Measurements from ENCODE around the gene AHCTF1.

AHCTF1 gene

DNA sequence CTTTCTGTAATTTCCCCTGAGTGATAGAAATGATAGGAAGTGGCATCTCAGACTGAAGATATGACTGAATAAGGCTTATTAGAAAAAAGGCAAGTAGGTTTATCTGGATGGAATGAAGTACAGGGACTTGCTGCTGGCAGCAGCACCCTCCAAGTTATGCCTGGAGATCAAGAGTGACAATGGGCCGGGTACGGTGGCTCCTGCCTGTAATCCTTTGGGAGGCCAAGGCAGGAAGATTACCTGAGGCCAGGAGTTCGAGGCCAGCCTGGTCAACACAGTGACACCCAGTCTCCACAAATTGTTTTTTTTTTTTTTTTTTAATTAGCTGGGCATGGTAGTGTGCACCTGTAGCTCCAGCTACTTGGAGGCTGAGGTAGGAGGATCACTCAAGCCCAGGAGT is 119.8 kb downstream of the AHCTF1 start:
- no peak for TF ChIP-seq EZH2phosphoT487 (IDR thresholded peaks at IDR 0.05; ENCODE audit: low read depth)
- TF ChIP-seq, protein P1, sequence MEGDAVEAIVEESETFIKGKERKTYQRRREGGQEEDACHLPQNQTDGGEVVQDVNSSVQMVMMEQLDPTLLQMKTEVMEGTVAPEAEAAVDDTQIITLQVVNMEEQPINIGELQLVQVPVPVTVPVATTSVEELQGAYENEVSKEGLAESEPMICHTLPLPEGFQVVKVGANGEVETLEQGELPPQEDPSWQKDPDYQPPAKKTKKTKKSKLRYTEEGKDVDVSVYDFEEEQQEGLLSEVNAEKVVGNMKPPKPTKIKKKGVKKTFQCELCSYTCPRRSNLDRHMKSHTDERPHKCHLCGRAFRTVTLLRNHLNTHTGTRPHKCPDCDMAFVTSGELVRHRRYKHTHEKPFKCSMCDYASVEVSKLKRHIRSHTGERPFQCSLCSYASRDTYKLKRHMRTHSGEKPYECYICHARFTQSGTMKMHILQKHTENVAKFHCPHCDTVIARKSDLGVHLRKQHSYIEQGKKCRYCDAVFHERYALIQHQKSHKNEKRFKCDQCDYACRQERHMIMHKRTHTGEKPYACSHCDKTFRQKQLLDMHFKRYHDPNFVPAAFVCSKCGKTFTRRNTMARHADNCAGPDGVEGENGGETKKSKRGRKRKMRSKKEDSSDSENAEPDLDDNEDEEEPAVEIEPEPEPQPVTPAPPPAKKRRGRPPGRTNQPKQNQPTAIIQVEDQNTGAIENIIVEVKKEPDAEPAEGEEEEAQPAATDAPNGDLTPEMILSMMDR (IDR thresholded peaks at IDR 0.05; ENCODE audit: low read depth, low read length): no peak
- Histone ChIP-seq H3K4me3 (ENCODE audit: low read length) (no peak overlapping the region), H3K79me2 (ENCODE audit: low read length) (no peaks in the 10 kb centered on the region), H4K20me1 (ENCODE audit: insufficient read depth, low read length) (no peaks in the 10 kb centered on the region), H3K9me3 (ENCODE audit: insufficient read depth, low read length) (no peaks in the 10 kb centered on the region), H3K27ac (ENCODE audit: low read length) (no peak overlapping the region), H3K4me1 (ENCODE audit: low read length) (no peaks in the 10 kb centered on the region), H3K9ac (ENCODE audit: low read length) (no peak overlapping the region), H3K4me2 (ENCODE audit: low read length) (no peak overlapping the region), H3K36me3 (replicated peaks; ENCODE audit: low read depth, low read length) (no peaks in the 10 kb centered on the region), H2AFZ (ENCODE audit: low read depth, low read length) (no peak overlapping the region), H3K27me3 (ENCODE audit: low read depth, low read length) (peaks cover 12% of the 10 kb centered on the region)

DNA sequence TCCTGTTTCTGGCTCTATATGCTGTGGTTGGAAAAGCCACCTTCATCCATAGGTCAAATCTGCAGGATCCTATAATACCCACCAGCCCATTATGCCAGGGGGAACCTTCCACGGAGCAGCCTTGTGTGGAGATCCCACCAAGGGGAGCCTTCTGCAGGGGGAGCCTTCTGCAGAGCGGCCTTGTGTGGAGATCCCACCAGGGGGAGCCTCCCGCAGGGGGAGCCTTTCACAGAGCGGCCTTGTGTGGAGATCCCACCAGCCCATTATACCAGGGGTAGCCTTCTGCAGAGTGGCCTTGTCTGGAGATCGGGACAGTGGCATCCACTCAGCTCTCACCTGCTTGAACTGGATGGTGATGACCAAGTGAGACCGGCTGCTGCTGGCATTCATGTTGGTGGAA is 122.3 kb downstream of the AHCTF1 start:
- H3K9me3 ChIP-seq (ENCODE audit: insufficient read depth, low read length): no peaks in the 10 kb centered on the region
- H3K27me3 ChIP-seq (ENCODE audit: low read depth, low read length): peaks cover 12% of the 10 kb centered on the region; the same call in 1 of the 2 replicates
- TF ChIP-seq, protein P1 (IDR thresholded peaks at IDR 0.05; ENCODE audit: low read depth, low read length): peak; percentile 30
- no peak for TF ChIP-seq EZH2phosphoT487 (IDR thresholded peaks at IDR 0.05; ENCODE audit: low read depth)
- H2AFZ ChIP-seq (ENCODE audit: low read depth, low read length): no peak overlapping the region
- H3K4me1 ChIP-seq (ENCODE audit: low read length): no peaks in the 10 kb centered on the region
- no peak overlapping the region for H3K4me2 ChIP-seq (ENCODE audit: low read length)
- H3K27ac ChIP-seq (ENCODE audit: low read length): no peak overlapping the region
- H3K36me3 ChIP-seq (replicated peaks; ENCODE audit: low read depth, low read length): no peaks in the 10 kb centered on the region
- H4K20me1 ChIP-seq (ENCODE audit: insufficient read depth, low read length): no peaks in the 10 kb centered on the region
- H3K9ac ChIP-seq (ENCODE audit: low read length): no peak overlapping the region
- H3K79me2 ChIP-seq (ENCODE audit: low read length): no peaks in the 10 kb centered on the region
- H3K4me3 ChIP-seq (ENCODE audit: low read length): no peak overlapping the region

DNA sequence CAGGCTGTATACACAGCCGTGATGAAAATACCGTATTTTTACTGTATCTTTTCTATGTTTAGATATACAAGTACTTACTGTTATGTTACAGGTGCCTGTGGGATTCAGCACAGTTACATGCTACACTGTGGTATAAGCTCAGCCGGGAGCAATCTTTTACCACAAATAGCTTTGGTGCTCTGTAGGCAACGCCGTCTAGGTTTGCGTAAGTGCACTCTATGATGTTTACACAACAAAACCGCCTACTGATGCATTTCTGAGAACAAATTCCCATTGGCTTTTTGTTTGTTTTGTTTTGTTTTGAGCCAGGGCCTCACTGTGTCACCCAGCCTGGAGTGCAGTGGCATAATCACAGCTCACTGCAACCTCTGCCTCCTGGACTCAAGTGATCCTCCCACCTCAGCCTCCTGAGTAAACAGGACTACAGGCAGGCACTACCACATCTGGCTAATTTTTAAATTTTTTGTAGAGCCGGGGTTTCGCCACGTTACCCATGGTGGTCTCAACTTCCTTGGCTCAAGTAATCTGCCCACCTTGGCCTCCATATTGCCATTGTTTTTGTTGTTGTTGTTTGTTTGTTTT is 126.5 kb downstream of the AHCTF1 start:
- TF ChIP-seq EZH2phosphoT487 (IDR thresholded peaks at IDR 0.05; ENCODE audit: low read depth): no peak
- TF ChIP-seq, protein P1 (IDR thresholded peaks at IDR 0.05; ENCODE audit: low read depth, low read length): no peak
- Histone ChIP-seq H3K9me3 (ENCODE audit: insufficient read depth, low read length) (0 out of 2 replicates have a peak, but pooled peaks cover 6% of the 10 kb centered on the region), H3K36me3 (replicated peaks; ENCODE audit: low read depth, low read length) (no peaks in the 10 kb centered on the region), H3K4me2 (ENCODE audit: low read length) (no peak overlapping the region), H3K9ac (ENCODE audit: low read length) (no peak overlapping the region), H3K4me3 (ENCODE audit: low read length) (no peak overlapping the region), H4K20me1 (ENCODE audit: insufficient read depth, low read length) (no peaks in the 10 kb centered on the region), H2AFZ (ENCODE audit: low read depth, low read length) (no peak overlapping the region), H3K4me1 (ENCODE audit: low read length) (no peaks in the 10 kb centered on the region), H3K79me2 (ENCODE audit: low read length) (no peaks in the 10 kb centered on the region), H3K27me3 (ENCODE audit: low read depth, low read length) (peaks cover 12% of the 10 kb centered on the region; the same call in 1 of the 2 replicates), H3K27ac (ENCODE audit: low read length) (no peak overlapping the region)

DNA sequence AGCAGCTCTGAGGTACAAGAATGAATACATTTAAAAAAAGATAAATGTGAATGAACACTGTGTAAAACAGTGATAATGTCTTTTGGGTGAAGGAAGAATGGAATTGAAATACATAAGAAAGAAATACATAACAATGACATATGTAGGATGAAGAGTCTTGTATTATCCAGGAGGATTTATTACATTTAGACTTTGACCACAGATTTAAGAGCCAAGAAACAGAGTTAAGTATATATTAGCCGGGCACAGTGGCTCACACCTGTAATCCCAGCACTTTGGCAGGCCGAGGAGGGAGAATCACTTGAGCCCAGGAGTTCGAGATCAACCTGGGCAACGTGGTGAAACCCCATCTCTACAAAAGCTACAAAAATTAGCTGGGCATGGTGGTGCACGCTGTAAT is 127.9 kb downstream of the AHCTF1 start:
- H3K4me3 ChIP-seq (ENCODE audit: low read length): no peak overlapping the region

More for the DNA sequence above, 127.9 kb downstream of the AHCTF1 start:
- Histone ChIP-seq H3K27me3 (ENCODE audit: low read depth, low read length) (peaks cover 12% of the 10 kb centered on the region; the same call in 1 of the 2 replicates), H3K9ac (ENCODE audit: low read length) (no peak overlapping the region), H3K36me3 (replicated peaks; ENCODE audit: low read depth, low read length) (no peaks in the 10 kb centered on the region), H4K20me1 (ENCODE audit: insufficient read depth, low read length) (no peaks in the 10 kb centered on the region), H2AFZ (ENCODE audit: low read depth, low read length) (no peak overlapping the region), H3K27ac (ENCODE audit: low read length) (no peak overlapping the region), H3K4me2 (ENCODE audit: low read length) (no peak overlapping the region), H3K4me1 (ENCODE audit: low read length) (no peaks in the 10 kb centered on the region), H3K9me3 (ENCODE audit: insufficient read depth, low read length) (0 out of 2 replicates have a peak, but pooled peaks cover 6% of the 10 kb centered on the region), H3K79me2 (ENCODE audit: low read length) (no peaks in the 10 kb centered on the region)
- TF ChIP-seq, protein P1 (IDR thresholded peaks at IDR 0.05; ENCODE audit: low read depth, low read length): no peak
- no peak for TF ChIP-seq EZH2phosphoT487 (IDR thresholded peaks at IDR 0.05; ENCODE audit: low read depth)

Data from OCI-LY3 (cell line).